SK-N-SH (cell line): ENCODE data around the gene CISD1.

Experiments used
- CTCF ChIP-seq: fragments of 200-600 bp; sonication (generic); IDR thresholded peaks from 2 replicates; pipeline ENCODE4 v1.6.1; 2017; ENCODE audit warnings: antibody characterized with exemption, mild to moderate bottlenecking, moderate library complexity
- EZH2phosphoT487 ChIP-seq: fragments of 200-600 bp; sonication (generic); IDR thresholded peaks from 2 replicates; pipeline ENCODE4 v1.6.1; 2017; ENCODE audit warnings: low read depth, mixed run types, mild to moderate bottlenecking, antibody characterized with exemption, moderate library complexity, borderline replicate concordance
- FOXM1 ChIP-seq: IDR thresholded peaks from 2 replicates; pipeline ENCODE4 v1.4.0; 2012; ENCODE audit warnings: low read depth, mild to moderate bottlenecking
- NRF1 ChIP-seq: IDR thresholded peaks from 2 replicates; pipeline ENCODE4 v1.6.1; 2012; ENCODE audit warnings: low read depth, mild to moderate bottlenecking, low read length
- POLR2AphosphoS5 ChIP-seq: IDR thresholded peaks from 2 replicates; pipeline ENCODE4 v1.6.1; 2012; ENCODE audit warnings: low read depth, low read length
- REST ChIP-seq: IDR thresholded peaks from 2 replicates; pipeline ENCODE4 v1.6.1; 2012; ENCODE audit warnings: mild to moderate bottlenecking, low read depth, low read length, moderate library complexity
- SMC3 ChIP-seq: IDR thresholded peaks from 2 replicates; pipeline ENCODE4 v1.6.1; 2012; ENCODE audit warnings: low read depth, low read length, improper control_type of control experiment
- TCF12 ChIP-seq: IDR thresholded peaks from 2 replicates; pipeline ENCODE4 v1.4.0; 2012
- USF2 ChIP-seq: fragments of 150-350 bp; IDR thresholded peaks from 2 replicates; pipeline ENCODE4 v1.6.1; 2017; ENCODE audit warnings: antibody characterized with exemption, low read length, low read depth, borderline replicate concordance
- ZBTB33 ChIP-seq: IDR thresholded peaks from 2 replicates; pipeline ENCODE4 v1.4.0; 2012; ENCODE audit warnings: low read depth, borderline replicate concordance

GRCh38 chr10:58305821-58306220 is 36.9 kb downstream of the CISD1 start:
- no peak for TF ChIP-seq REST
- no peak for TF ChIP-seq TCF12
- no peak for TF ChIP-seq ZBTB33
- TF ChIP-seq CTCF: no peak
- TF ChIP-seq SMC3: no peak
- no peak for TF ChIP-seq POLR2AphosphoS5
- no peak for TF ChIP-seq FOXM1
- TF ChIP-seq EZH2phosphoT487: no peak
- no peak for TF ChIP-seq USF2
- TF ChIP-seq NRF1: no peak
